ENCODE measurements around the gene CAPN1. TPM values are rescaled to one million over a fixed set of nuclear protein-coding genes. Genes with fewer than 3 reads are reported as not detected.
"Not testable (repeated sequence)": the region's sequence is repeated elsewhere in the genome, so short reads cannot be mapped to it uniquely, and the experiment has no call there.

The CAPN1 gene
- total RNA-seq, 4 donors from 2014 or later = 52.7 to 153 (median 106) TPM

- DNase-seq (no peak), ATAC-seq (no peak)
- Histone ChIP-seq H3K4me1 (no peaks in the 10 kb centered on the region), H3K9me3 (no peaks in the 10 kb centered on the region), H3K4me3 (no peak overlapping the region), H3K27me3 (no peaks in the 10 kb centered on the region), H3K36me3 (no peaks in the 10 kb centered on the region), H3K27ac (no peak overlapping the region)
- in situ Hi-C loops (cut with MboI; ENCODE audit: low sequenced_read_pairs in 4 of 4) = no loop called here
- intact Hi-C loops (cut with DNase I; ENCODE audit: low total_unique reads) = no loop called here
- TF ChIP-seq POLR2A (IDR thresholded peaks at IDR 0.05) = no peak
- no peak for TF ChIP-seq CTCF (IDR thresholded peaks at IDR 0.05 in 4 of 5, conservative IDR thresholded peaks at IDR 0.05 in 1 of 5)
Measured at GRCh38 chr11:65241134-65241533, 59.4 kb downstream of the CAPN1 start.

GRCh38 chr11:65241692-65242091 lies 60.0 kb downstream of the CAPN1 start:
- Histone ChIP-seq H3K36me3 (no peaks in the 10 kb centered on the region), H3K9me3 (no peaks in the 10 kb centered on the region)
- intact Hi-C loops (cut with DNase I; ENCODE audit: low total_unique reads) = no loop called here

GRCh38 chr11:65242389-65242788 lies 60.7 kb downstream of the CAPN1 start:
- ATAC-seq = no peak
- no peaks in the 10 kb centered on the region for H3K4me1 ChIP-seq
- no peak overlapping the region for H3K4me3 ChIP-seq
- H3K36me3 ChIP-seq = no peaks in the 10 kb centered on the region
- H3K27me3 ChIP-seq = no peaks in the 10 kb centered on the region
- H3K9me3 ChIP-seq = no peaks in the 10 kb centered on the region
- no peak for DNase-seq
- H3K27ac ChIP-seq = no peak overlapping the region
- intact Hi-C loops (cut with DNase I; ENCODE audit: low total_unique reads) (no loop called here), in situ Hi-C loops (cut with MboI; ENCODE audit: low sequenced_read_pairs in 4 of 4) (no loop called here)
- no peak for TF ChIP-seq POLR2A (IDR thresholded peaks at IDR 0.05)
- TF ChIP-seq CTCF (IDR thresholded peaks at IDR 0.05 in 4 of 5, conservative IDR thresholded peaks at IDR 0.05 in 1 of 5) = no peak

More at GRCh38 chr11:65241692-65242091, 60.0 kb downstream of the CAPN1 start:
- ATAC-seq (no peak), DNase-seq (no peak)
- Histone ChIP-seq H3K4me3 (no peak overlapping the region), H3K27ac (no peak overlapping the region), H3K27me3 (no peaks in the 10 kb centered on the region), H3K4me1 (no peaks in the 10 kb centered on the region)
- TF ChIP-seq CTCF (IDR thresholded peaks at IDR 0.05 in 4 of 5, conservative IDR thresholded peaks at IDR 0.05 in 1 of 5) (no peak), POLR2A (IDR thresholded peaks at IDR 0.05) (no peak)
- in situ Hi-C loops (cut with MboI; ENCODE audit: low sequenced_read_pairs in 4 of 4) = no loop called here

GRCh38 chr11:65243797-65244196 lies 62.1 kb downstream of the CAPN1 start:
- intact Hi-C loops (cut with DNase I; ENCODE audit: low total_unique reads) = no loop called here
- Histone ChIP-seq H3K9me3 (no peaks in the 10 kb centered on the region), H3K36me3 (no peaks in the 10 kb centered on the region), H3K27me3 (no peaks in the 10 kb centered on the region), H3K4me1 (no peaks in the 10 kb centered on the region), H3K27ac (no peak overlapping the region), H3K4me3 (no peak overlapping the region)
- TF ChIP-seq POLR2A (IDR thresholded peaks at IDR 0.05) (no peak), CTCF (IDR thresholded peaks at IDR 0.05 in 4 of 5, conservative IDR thresholded peaks at IDR 0.05 in 1 of 5) (no peak)
- ATAC-seq (no peak), DNase-seq (no peak)
- in situ Hi-C loops (cut with MboI; ENCODE audit: low sequenced_read_pairs in 4 of 4) = no loop called here

- intact Hi-C loops (cut with DNase I; ENCODE audit: low total_unique reads) = not testable (repeated sequence)
Measured at GRCh38 chr11:65245046-65245445, 63.3 kb downstream of the CAPN1 start.

More at GRCh38 chr11:65245046-65245445, 63.3 kb downstream of the CAPN1 start:
- H3K27me3 ChIP-seq; H3K4me1 ChIP-seq; DNase-seq; ATAC-seq; H3K9me3 ChIP-seq; H3K36me3 ChIP-seq; H3K4me3 ChIP-seq; H3K27ac ChIP-seq; in situ Hi-C loops (cut with MboI; ENCODE audit: low sequenced_read_pairs in 4 of 4): not testable (repeated sequence)

Measured in gastrocnemius medialis (tissue), 4 donors.